Thoracic aorta (tissue), 2 donors: Measurements from ENCODE around the gene KCTD3. TPM values are rescaled to one million over a fixed set of nuclear protein-coding genes. Genes with fewer than 3 reads are reported as not detected.

Source experiments
- ATAC-seq: fragments of 150-250 bp; one replicate; pipeline ENCODE4 v1.8.0; 2017; ENCODE audit warnings: low read depth; ENCODE audit not compliant: insufficient number of reproducible peaks, low FRiP score
- DNase-seq: peaks from one replicate; pipeline ENCODE4 v3.0.0-alpha.2; 2020; ENCODE audit warnings: low spot score
- H3K27ac ChIP-seq, 2 donors: fragments of 200-600 bp; sonication (generic); 1 replicate in 1 of 2; 2 replicates in 1 of 2; pipeline ENCODE4 v1.5.1; 2016; ENCODE audit warnings: mild to moderate bottlenecking in 2 of 2, moderate library complexity in 2 of 2
- H3K27me3 ChIP-seq: fragments of 200-600 bp; sonication (generic); replicated peaks from 2 replicates; pipeline ENCODE4 v1.6.0; 2016; ENCODE audit warnings: mild to moderate bottlenecking; ENCODE audit not compliant: insufficient read depth
- H3K36me3 ChIP-seq: fragments of 200-600 bp; sonication (generic); one replicate; pipeline ENCODE4 v1.5.1; 2016
- H3K4me1 ChIP-seq, 2 donors: fragments of 200-600 bp; sonication (generic); 1 replicate in 1 of 2; 2 replicates in 1 of 2; pipeline versions ENCODE4 v1.5.1 to v1.6.0; 2016; ENCODE audit warnings: low read depth in 2 of 2, mild to moderate bottlenecking in 1 of 2; ENCODE audit not compliant: control insufficient read depth in 1 of 2
- H3K4me3 ChIP-seq: fragments of 200-600 bp; sonication (generic); 2 replicates; pipeline ENCODE4 v1.5.1; 2016; ENCODE audit warnings: mild to moderate bottlenecking
- H3K9me3 ChIP-seq: fragments of 200-600 bp; sonication (generic); 2 replicates; pipeline ENCODE4 v1.5.1; 2016
- total RNA-seq, 2 donors: library from RNA; depleted of rRNA; stranded (reverse); fragments of >200 nt; gene quantifications; one replicate each; pipeline versions ENCODE4 v1.1.0 to v1.2.3, GENCODE V29; 2016
- TF ChIP-seq, protein P1 (sequence below): fragments of 200-600 bp; sonication (generic); IDR thresholded peaks from one replicate; pipeline ENCODE4 v1.5.1; 2019; ENCODE audit warnings: antibody characterized with exemption

KCTD3 gene
- total RNA-seq, 2 donors from 2014 or later, result 31.0 to 50.7 TPM

DNA sequence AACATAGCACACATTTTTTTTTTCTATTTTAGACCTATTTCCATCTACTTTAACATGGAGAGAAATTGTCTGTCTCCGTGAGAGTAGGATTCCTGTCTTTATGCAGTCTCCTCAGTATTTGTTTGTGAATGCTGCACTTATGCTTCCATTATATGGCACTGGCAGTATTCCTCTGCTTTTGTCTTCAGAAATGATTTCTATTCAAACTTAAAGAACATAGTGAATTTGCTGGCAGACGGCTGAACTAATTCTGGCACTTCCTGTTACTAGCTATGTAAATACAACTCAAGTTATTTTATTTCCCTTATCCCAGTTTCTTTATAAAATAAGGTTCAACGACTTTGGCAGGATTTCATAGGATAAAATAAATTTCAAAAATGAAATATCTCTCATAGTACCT lies 45.3 kb downstream of the KCTD3 start:
- Histone ChIP-seq H3K4me1 (peaks cover 10 to 25% of the 10 kb centered on the region in 2 donors), H3K27ac (peak overlapping the region; percentile 11 to 52), H3K4me3 (peak overlapping the region; percentile 23), H3K27me3 (no peaks in the 10 kb centered on the region), H3K36me3 (no peaks in the 10 kb centered on the region), H3K9me3 (no peaks in the 10 kb centered on the region)
- DNase-seq (no peak), ATAC-seq (no peak)
- TF ChIP-seq, protein P1, sequence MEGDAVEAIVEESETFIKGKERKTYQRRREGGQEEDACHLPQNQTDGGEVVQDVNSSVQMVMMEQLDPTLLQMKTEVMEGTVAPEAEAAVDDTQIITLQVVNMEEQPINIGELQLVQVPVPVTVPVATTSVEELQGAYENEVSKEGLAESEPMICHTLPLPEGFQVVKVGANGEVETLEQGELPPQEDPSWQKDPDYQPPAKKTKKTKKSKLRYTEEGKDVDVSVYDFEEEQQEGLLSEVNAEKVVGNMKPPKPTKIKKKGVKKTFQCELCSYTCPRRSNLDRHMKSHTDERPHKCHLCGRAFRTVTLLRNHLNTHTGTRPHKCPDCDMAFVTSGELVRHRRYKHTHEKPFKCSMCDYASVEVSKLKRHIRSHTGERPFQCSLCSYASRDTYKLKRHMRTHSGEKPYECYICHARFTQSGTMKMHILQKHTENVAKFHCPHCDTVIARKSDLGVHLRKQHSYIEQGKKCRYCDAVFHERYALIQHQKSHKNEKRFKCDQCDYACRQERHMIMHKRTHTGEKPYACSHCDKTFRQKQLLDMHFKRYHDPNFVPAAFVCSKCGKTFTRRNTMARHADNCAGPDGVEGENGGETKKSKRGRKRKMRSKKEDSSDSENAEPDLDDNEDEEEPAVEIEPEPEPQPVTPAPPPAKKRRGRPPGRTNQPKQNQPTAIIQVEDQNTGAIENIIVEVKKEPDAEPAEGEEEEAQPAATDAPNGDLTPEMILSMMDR, result no peak

GRCh38 chr1:215617979-215618378 lies 50.9 kb downstream of the KCTD3 start:
- Histone ChIP-seq H3K9me3 (no peaks in the 10 kb centered on the region), H3K4me1 (peaks cover 0 to 6% of the 10 kb centered on the region in 2 donors), H3K27ac (no peak overlapping the region), H3K4me3 (no peak overlapping the region), H3K27me3 (no peaks in the 10 kb centered on the region), H3K36me3 (peaks cover 7% of the 10 kb centered on the region)
- no peak for DNase-seq
- no peak for ATAC-seq
- TF ChIP-seq, protein P1, result no peak

DNA sequence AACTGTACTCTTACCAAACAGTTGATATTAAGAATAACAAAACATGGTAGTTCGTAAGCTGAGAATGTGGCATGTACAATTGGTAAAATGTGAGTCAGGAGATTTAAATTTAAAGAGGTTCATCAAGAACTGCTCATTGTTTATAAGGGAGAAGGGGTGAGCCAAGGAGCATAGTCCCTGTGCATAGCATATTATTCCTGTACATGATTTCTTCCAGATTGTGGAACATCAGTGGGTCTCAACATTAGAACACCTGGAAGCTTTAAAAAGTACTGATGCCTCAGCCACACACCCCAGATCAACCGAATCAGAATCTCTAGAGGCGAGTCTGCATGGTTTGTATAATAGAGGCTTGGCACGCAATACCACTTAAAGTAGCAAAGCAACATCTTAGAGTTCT lies 56.1 kb downstream of the KCTD3 start:
- Histone ChIP-seq H3K27ac (no peak overlapping the region), H3K27me3 (no peaks in the 10 kb centered on the region), H3K4me1 (no peaks in the 10 kb centered on the region), H3K36me3 (peaks cover 7% of the 10 kb centered on the region), H3K9me3 (no peaks in the 10 kb centered on the region), H3K4me3 (no peak overlapping the region)
- ATAC-seq, result no peak
- DNase-seq, result no peak
- TF ChIP-seq, protein P1, result no peak

GRCh38 chr1:215625949-215626348 lies 58.8 kb downstream of the KCTD3 start:
- ATAC-seq (no peak), DNase-seq (no peak)
- Histone ChIP-seq H3K4me1 (no peaks in the 10 kb centered on the region), H3K9me3 (no peaks in the 10 kb centered on the region), H3K4me3 (no peak overlapping the region), H3K27me3 (no peaks in the 10 kb centered on the region), H3K36me3 (peaks cover 7% of the 10 kb centered on the region), H3K27ac (no peak overlapping the region)
- TF ChIP-seq, protein P1, result no peak

DNA sequence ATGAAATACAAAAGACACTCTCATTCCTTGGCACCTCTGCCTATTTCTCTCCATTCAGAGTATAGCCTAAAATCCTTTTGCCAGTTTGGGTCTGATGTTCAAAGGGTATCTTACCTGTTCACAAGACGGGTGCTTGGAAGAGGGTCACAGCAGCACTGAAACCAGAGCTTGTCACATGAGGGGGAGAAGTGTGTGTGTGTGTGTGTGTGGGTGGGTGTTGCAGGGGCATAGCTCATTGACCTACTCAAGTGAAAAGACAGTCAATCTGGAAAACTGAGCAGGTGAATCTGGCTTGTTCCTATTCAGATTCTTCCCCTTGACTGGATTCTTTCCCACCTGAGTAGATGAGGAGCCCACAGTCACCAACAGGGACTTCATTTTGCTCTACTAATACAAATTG lies 63.9 kb downstream of the KCTD3 start:
- Histone ChIP-seq H3K4me3 (no peak overlapping the region), H3K36me3 (no peaks in the 10 kb centered on the region), H3K9me3 (no peaks in the 10 kb centered on the region), H3K27ac (no peak overlapping the region), H3K4me1 (no peaks in the 10 kb centered on the region), H3K27me3 (no peaks in the 10 kb centered on the region)
- TF ChIP-seq, protein P1, result no peak
- DNase-seq (no peak), ATAC-seq (no peak)
